ENCODE measurements around the gene ZYG11B.
A peak's percentile ranks its signal among the peaks of the same experiment; 100 is the strongest.

Gene ZYG11B

GRCh38 chr1:52726265-52727113 lies at the start of gene ZYG11B:
Gene ZYG11B (plus strand): TSS chr1:52726453. CDS start chr1:52726654, 201 bp downstream.
- no peak for TF ChIP-seq CTCF (IDR thresholded peaks at IDR 0.05; ENCODE audit: low read depth, low read length, missing control alignments)
- H3K4me3 ChIP-seq (replicated peaks; ENCODE audit: low read depth, low read length) = peak within 1 kb of the TSS; percentile 87
- peak; percentile 40 for DNase-seq (ENCODE audit: extremely low read depth, low read depth)

DNA sequence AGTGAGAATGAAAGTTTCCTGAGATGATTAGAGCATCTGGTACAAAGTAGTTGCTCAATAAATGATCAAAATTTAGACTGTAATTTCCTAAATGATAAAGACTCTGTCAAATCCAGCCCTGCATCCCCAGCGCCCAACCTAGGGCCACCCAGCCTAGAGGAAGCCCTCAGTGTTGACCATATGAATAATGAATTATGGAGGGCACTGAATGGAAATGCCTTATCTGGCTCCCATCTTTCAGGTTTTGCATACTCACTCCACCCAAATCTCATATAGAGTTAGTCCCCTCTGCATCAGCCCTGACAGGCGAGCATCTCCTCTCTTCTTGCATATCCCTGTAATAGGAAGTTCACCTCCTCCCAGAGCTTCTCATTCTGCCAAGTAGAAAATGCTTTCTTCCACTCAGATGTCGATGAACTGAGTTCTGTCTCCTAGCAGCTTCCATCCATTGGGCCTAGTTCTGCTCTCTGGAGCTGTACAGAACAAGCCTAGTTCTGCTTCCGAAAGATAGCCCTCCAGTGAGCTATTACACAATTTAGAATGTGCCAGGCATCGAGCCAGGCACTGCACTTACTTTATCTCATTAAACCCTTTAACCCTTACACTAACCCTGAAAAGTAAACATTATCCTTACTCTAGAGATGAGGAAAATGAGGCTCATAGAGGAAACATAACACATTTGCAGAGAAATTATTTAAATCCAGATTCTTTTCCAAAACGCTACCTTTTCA lies 49.0 kb upstream of the ZYG11B start:
- TF ChIP-seq CTCF (IDR thresholded peaks at IDR 0.05; ENCODE audit: low read depth, low read length, missing control alignments) = no peak
- no peak for DNase-seq (ENCODE audit: extremely low read depth, low read depth)

GRCh38 chr1:52679048-52679447 lies 47.2 kb upstream of the ZYG11B start:
- no peak overlapping the region for H3K4me3 ChIP-seq (replicated peaks; ENCODE audit: low read depth, low read length)
- TF ChIP-seq CTCF (IDR thresholded peaks at IDR 0.05; ENCODE audit: low read depth, low read length, missing control alignments) = no peak
- no peak for DNase-seq (ENCODE audit: extremely low read depth, low read depth)

More for the DNA sequence above, 49.0 kb upstream of the ZYG11B start:
- no peak overlapping the region for H3K4me3 ChIP-seq (replicated peaks; ENCODE audit: low read depth, low read length)

DNA sequence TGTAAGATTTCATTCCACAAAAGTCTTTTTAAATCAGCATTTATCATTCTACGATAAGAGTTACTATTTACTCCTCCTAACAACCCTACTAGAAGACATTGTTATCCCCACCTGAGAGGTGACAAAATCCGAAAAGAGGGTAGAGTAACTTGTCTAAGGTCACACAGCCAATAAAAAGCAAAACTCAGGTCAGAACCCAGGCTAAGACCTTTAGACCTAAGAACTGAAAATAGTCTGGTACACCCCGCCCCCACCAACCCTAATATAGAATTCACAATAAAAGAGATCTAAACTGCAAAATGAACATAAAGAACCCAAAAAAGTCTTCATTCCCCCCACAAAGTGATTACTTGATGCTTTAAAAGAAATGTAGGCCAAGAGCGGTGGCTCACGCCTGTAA lies 46.8 kb upstream of the ZYG11B start:
- no peak for TF ChIP-seq CTCF (IDR thresholded peaks at IDR 0.05; ENCODE audit: low read depth, low read length, missing control alignments)
- no peak overlapping the region for H3K4me3 ChIP-seq (replicated peaks; ENCODE audit: low read depth, low read length)
- DNase-seq (ENCODE audit: extremely low read depth, low read depth) = no peak

GRCh38 chr1:52680353-52680752 lies 45.9 kb upstream of the ZYG11B start:
- no peak for TF ChIP-seq CTCF (IDR thresholded peaks at IDR 0.05; ENCODE audit: low read depth, low read length, missing control alignments)

GRCh38 chr1:52681136-52681535 lies 45.1 kb upstream of the ZYG11B start:
- no peak overlapping the region for H3K4me3 ChIP-seq (replicated peaks; ENCODE audit: low read depth, low read length)
- TF ChIP-seq CTCF (IDR thresholded peaks at IDR 0.05; ENCODE audit: low read depth, low read length, missing control alignments) = no peak
- no peak for DNase-seq (ENCODE audit: extremely low read depth, low read depth)

More at GRCh38 chr1:52680353-52680752, 45.9 kb upstream of the ZYG11B start:
- no peak overlapping the region for H3K4me3 ChIP-seq (replicated peaks; ENCODE audit: low read depth, low read length)
- no peak for DNase-seq (ENCODE audit: extremely low read depth, low read depth)
